ENCODE results near the gene TBX1.

Gene TBX1

DNA sequence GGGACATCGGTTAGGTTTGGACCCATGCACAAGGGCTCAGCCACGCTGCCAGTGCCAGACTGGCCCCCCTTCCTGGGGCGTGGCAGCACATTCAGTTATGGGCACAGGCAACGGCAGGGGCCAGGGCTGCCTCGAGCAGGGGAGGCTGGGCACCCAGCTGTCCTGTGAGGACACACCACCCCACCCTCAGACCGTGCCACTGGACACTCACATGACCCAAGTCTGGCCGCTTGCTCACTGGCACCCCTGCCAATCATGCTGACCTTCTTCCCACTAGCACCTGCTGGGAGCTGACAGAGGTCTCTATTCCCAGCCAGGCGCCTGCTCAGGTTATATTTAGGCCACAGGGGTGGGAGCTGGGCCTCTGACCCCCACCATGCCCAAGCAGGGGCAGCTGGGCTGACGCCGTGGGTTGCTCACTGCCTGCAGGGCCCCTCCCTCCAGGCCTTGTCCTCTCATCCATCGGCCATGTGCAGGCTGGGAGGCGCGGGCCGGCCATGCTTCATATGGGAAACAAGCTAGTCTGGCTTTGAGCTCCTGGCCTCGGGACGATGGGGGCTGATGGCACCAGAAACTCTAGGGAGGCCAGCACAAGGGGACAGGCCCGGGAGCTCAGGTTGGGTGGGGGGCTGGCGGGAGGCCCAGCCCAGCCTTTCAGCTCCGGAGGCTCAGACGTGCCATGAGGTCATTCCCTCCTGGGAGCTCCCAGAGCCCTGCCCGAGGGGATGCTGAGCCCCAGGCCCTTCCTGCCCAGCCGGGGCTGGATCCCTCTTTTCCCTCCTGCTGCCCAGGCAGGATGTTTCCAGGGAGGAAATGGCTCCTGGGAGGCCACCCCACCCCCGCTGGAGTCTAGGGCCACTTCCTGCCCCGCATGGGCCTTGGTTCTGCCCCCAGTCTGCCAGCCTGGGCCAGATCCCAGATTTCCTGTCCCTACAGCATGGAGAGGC is 15.2 kb upstream of the TBX1 start:
- TF ChIP-seq MYC (IDR thresholded peaks at IDR 0.05; ENCODE audit: low read depth, low read length) (no peak), POLR2A (IDR thresholded peaks at IDR 0.05; ENCODE audit: extremely low read depth, insufficient read length) (no peak)
- TF ChIP-seq, protein P1, sequence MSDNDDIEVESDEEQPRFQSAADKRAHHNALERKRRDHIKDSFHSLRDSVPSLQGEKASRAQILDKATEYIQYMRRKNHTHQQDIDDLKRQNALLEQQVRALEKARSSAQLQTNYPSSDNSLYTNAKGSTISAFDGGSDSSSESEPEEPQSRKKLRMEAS (IDR thresholded peaks at IDR 0.05; ENCODE audit: low read depth, low read length) = no peak
- TF ChIP-seq, protein P2, sequence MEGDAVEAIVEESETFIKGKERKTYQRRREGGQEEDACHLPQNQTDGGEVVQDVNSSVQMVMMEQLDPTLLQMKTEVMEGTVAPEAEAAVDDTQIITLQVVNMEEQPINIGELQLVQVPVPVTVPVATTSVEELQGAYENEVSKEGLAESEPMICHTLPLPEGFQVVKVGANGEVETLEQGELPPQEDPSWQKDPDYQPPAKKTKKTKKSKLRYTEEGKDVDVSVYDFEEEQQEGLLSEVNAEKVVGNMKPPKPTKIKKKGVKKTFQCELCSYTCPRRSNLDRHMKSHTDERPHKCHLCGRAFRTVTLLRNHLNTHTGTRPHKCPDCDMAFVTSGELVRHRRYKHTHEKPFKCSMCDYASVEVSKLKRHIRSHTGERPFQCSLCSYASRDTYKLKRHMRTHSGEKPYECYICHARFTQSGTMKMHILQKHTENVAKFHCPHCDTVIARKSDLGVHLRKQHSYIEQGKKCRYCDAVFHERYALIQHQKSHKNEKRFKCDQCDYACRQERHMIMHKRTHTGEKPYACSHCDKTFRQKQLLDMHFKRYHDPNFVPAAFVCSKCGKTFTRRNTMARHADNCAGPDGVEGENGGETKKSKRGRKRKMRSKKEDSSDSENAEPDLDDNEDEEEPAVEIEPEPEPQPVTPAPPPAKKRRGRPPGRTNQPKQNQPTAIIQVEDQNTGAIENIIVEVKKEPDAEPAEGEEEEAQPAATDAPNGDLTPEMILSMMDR (IDR thresholded peaks at IDR 0.05; ENCODE audit: low read depth, low read length) = no peak
- no peak for DNase-seq (ENCODE audit: low read depth)
- no peak overlapping the region for H3K4me3 ChIP-seq (ENCODE audit: low read depth, low read length)

DNA sequence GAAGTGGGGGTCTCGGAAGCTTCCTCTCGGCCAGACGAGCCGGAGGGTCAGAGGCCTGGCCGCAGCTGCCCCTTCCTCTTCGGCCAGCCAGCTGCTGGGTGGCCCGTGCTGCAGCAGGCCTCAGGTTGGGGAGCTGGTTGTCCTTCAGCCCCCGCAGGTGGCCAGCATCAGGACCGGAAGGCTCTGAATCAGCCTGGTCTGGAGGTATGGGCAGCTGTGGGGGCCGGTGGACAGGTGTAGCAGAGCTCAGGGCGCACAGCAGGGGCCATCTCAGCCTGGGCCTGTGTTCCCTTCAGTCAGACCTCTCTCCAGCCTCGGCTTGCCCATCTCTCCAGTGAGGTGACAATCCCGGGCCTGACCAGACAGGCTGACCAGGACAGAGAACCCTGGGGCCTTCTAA is 13.9 kb upstream of the TBX1 start:
- no peak for DNase-seq (ENCODE audit: low read depth)
- no peak overlapping the region for H3K4me3 ChIP-seq (ENCODE audit: low read depth, low read length)
- TF ChIP-seq, protein P2 (IDR thresholded peaks at IDR 0.05; ENCODE audit: low read depth, low read length) = no peak
- TF ChIP-seq POLR2A (IDR thresholded peaks at IDR 0.05; ENCODE audit: extremely low read depth, insufficient read length) (no peak), MYC (IDR thresholded peaks at IDR 0.05; ENCODE audit: low read depth, low read length) (no peak)
- TF ChIP-seq, protein P1 (IDR thresholded peaks at IDR 0.05; ENCODE audit: low read depth, low read length) = no peak

DNA sequence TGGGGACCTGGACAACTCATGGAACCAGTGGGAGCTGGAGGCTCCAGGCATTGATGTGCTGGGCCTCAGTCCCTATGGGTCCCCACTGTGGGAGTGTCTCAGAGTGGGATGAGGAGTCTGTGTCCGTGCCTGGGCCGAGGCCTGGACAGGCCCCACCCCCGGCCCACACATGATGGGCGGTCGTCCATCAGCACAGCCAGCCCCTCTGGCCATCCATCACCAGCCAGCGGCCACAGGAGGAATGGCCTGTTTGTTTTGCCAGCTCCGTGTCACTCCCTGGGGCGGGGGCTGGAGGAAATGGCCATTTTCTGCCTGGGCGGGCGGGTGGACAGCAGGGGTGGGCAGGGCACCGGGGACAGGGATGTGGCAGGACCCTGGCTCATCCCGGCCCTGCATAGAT is 13.0 kb upstream of the TBX1 start:
- DNase-seq (ENCODE audit: low read depth) = no peak
- TF ChIP-seq, protein P1 (IDR thresholded peaks at IDR 0.05; ENCODE audit: low read depth, low read length) = no peak
- TF ChIP-seq POLR2A (IDR thresholded peaks at IDR 0.05; ENCODE audit: extremely low read depth, insufficient read length) (no peak), MYC (IDR thresholded peaks at IDR 0.05; ENCODE audit: low read depth, low read length) (no peak)
- TF ChIP-seq, protein P2 (IDR thresholded peaks at IDR 0.05; ENCODE audit: low read depth, low read length) = no peak
- H3K4me3 ChIP-seq (ENCODE audit: low read depth, low read length) = no peak overlapping the region

DNA sequence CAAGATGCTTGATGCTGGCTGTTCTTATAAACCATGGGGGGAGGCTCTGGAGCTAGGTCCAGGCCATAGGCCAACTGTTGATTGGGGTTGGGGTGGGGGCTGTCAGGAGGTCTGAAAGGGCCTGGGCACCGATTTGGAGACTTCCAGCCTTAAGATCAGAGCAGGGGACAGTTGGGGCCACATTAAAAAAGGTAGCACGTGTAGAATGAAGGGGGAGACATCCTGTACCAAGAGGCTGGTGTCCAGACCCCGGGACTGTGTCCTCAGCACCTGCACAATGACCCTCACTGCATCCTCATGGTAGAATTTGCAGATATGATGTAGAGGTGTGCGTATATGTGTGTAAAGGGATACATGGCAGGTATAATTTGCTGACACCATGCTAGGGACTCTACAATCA is 12.4 kb upstream of the TBX1 start:
- no peak for DNase-seq (ENCODE audit: low read depth)
- H3K4me3 ChIP-seq (ENCODE audit: low read depth, low read length) = no peak overlapping the region
- TF ChIP-seq, protein P2 (IDR thresholded peaks at IDR 0.05; ENCODE audit: low read depth, low read length) = no peak
- TF ChIP-seq, protein P1 (IDR thresholded peaks at IDR 0.05; ENCODE audit: low read depth, low read length) = no peak
- TF ChIP-seq MYC (IDR thresholded peaks at IDR 0.05; ENCODE audit: low read depth, low read length) = no peak

DNA sequence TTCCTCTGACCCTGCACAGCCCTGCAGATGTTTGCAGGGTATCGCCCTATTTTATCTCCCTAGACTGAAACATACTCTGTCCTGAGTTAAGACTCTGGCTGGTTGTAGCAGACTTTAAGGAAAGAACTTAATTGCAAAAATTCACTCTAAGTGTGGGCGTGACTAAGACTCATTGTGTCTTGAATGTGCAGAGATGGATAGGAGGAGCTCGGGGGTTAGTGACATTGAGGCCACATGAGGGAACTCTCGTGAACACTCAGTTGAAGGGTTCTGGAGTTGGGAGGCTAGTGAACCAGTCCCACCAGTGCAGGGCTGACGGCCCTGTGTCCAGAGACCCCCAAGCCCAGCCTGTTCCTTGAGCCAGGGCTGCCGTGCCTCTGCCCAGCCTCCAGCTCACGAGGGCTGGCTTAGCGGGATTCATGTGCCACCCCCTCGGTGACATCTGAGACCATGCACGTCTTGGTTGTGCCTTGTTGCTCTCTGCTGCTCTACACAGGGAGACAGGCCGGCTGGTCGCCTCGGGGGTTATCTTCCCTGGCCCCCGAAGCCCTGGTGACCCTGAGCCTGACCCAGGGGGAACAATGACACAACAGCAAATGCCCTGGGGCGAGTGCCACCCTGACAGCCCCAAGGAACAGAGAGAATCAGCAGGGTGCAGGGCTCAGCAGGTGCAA is 11.4 kb upstream of the TBX1 start:
- TF ChIP-seq MYC (IDR thresholded peaks at IDR 0.05; ENCODE audit: low read depth, low read length) (no peak), POLR2A (IDR thresholded peaks at IDR 0.05; ENCODE audit: extremely low read depth, insufficient read length) (no peak)
- TF ChIP-seq, protein P2 (IDR thresholded peaks at IDR 0.05; ENCODE audit: low read depth, low read length) = no peak
- TF ChIP-seq, protein P1 (IDR thresholded peaks at IDR 0.05; ENCODE audit: low read depth, low read length) = no peak

More for the DNA sequence above, 11.4 kb upstream of the TBX1 start:
- H3K4me3 ChIP-seq (ENCODE audit: low read depth, low read length) = no peak overlapping the region
- DNase-seq (ENCODE audit: low read depth) = no peak

Data from NB4 (cell line).